ENCODE results near the gene SHROOM4.

The SHROOM4 gene

GRCh38 chrX:50615570-50616158 is 198.3 kb downstream of the SHROOM4 start:
- no peak for DNase-seq

- DNase-seq: no peak
Observed at GRCh38 chrX:50614460-50614859, 199.5 kb downstream of the SHROOM4 start.

- no peak for DNase-seq
Observed at GRCh38 chrX:50613846-50614245, 200.1 kb downstream of the SHROOM4 start.

- no peak for DNase-seq
Observed at GRCh38 chrX:50609796-50610195, 204.2 kb downstream of the SHROOM4 start.

GRCh38 chrX:50606300-50606950 is 207.6 kb downstream of the SHROOM4 start:
- DNase-seq: no peak

GRCh38 chrX:50596056-50596455 is 217.9 kb downstream of the SHROOM4 start:
- no peak for DNase-seq

GRCh38 chrX:50594788-50595187 is 219.2 kb downstream of the SHROOM4 start:
- no peak for DNase-seq

GRCh38 chrX:50586980-50587379 is 227.0 kb downstream of the SHROOM4 start:
- no peak for DNase-seq

- DNase-seq: no peak
Observed at GRCh38 chrX:50586407-50586806, 227.6 kb downstream of the SHROOM4 start.

GRCh38 chrX:50581405-50581804 is 232.6 kb downstream of the SHROOM4 start:
- DNase-seq: no peak

GRCh38 chrX:50579955-50580354 is 234.0 kb downstream of the SHROOM4 start:
- DNase-seq: peak; percentile 7

GRCh38 chrX:50577326-50577725 is 236.7 kb downstream of the SHROOM4 start:
- no peak for DNase-seq

GRCh38 chrX:50567636-50568035 is 246.4 kb downstream of the SHROOM4 start:
- DNase-seq: no peak

GRCh38 chrX:50565718-50566117 is 248.3 kb downstream of the SHROOM4 start:
- no peak for DNase-seq
